ENCODE data around the gene MFGE8.

The MFGE8 gene

DNA sequence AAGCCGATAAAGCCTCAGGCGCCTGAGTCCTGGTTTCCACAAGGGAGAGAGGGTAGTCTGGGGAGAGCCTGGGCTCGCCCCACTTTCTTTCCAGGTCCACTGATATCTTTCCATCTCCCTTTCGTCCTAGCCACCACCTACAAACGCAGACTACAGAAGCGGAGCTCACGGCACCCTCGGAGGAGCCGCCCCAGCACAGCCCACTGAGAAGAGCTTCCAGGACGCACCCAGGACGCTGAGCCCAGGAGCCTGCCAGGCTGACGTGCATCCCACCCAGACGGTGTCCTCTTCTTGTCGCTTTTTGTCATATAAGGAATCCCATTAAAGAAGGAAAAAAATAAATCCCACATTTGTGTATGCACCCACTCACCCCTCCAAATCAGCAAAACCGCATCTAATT lies 38.9 kb downstream of the MFGE8 start:
- no peaks in the 10 kb centered on the region for H3K27me3 ChIP-seq (ENCODE audit: insufficient read depth, low read length)
- no peak overlapping the region for H3K9ac ChIP-seq (ENCODE audit: low read length)
- H3K9me3 ChIP-seq (ENCODE audit: low read length) = no peaks in the 10 kb centered on the region
- H3F3A ChIP-seq (ENCODE audit: insufficient read depth, low read length) = no peaks in the 10 kb centered on the region
- no peak for TF ChIP-seq EZH2 (IDR thresholded peaks at IDR 0.05; ENCODE audit: borderline replicate concordance, low read length)
- TF ChIP-seq, protein P1, sequence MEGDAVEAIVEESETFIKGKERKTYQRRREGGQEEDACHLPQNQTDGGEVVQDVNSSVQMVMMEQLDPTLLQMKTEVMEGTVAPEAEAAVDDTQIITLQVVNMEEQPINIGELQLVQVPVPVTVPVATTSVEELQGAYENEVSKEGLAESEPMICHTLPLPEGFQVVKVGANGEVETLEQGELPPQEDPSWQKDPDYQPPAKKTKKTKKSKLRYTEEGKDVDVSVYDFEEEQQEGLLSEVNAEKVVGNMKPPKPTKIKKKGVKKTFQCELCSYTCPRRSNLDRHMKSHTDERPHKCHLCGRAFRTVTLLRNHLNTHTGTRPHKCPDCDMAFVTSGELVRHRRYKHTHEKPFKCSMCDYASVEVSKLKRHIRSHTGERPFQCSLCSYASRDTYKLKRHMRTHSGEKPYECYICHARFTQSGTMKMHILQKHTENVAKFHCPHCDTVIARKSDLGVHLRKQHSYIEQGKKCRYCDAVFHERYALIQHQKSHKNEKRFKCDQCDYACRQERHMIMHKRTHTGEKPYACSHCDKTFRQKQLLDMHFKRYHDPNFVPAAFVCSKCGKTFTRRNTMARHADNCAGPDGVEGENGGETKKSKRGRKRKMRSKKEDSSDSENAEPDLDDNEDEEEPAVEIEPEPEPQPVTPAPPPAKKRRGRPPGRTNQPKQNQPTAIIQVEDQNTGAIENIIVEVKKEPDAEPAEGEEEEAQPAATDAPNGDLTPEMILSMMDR (IDR thresholded peaks at IDR 0.05; ENCODE audit: low read length) = no peak
- H3K4me3 ChIP-seq (ENCODE audit: low read depth, low read length, poor library complexity, severe bottlenecking) = no peak overlapping the region
- no peaks in the 10 kb centered on the region for H4K20me1 ChIP-seq (ENCODE audit: insufficient read depth, low read length)
- H3K4me1 ChIP-seq (ENCODE audit: insufficient read depth, low read length, severe bottlenecking) = no peaks in the 10 kb centered on the region
- H3K9me2 ChIP-seq (ENCODE audit: low read depth, low read length) = no peaks in the 10 kb centered on the region
- H3K4me2 ChIP-seq (ENCODE audit: low read length) = no peak overlapping the region
- H3K79me2 ChIP-seq (ENCODE audit: insufficient read depth, low read length) = no peaks in the 10 kb centered on the region
- H2AFZ ChIP-seq (ENCODE audit: low read length) = no peak overlapping the region
- H3K27ac ChIP-seq (ENCODE audit: low read depth, low read length, poor library complexity, severe bottlenecking) = no peak overlapping the region
- H3K36me3 ChIP-seq (ENCODE audit: insufficient read depth, low read length) = no peaks in the 10 kb centered on the region

DNA sequence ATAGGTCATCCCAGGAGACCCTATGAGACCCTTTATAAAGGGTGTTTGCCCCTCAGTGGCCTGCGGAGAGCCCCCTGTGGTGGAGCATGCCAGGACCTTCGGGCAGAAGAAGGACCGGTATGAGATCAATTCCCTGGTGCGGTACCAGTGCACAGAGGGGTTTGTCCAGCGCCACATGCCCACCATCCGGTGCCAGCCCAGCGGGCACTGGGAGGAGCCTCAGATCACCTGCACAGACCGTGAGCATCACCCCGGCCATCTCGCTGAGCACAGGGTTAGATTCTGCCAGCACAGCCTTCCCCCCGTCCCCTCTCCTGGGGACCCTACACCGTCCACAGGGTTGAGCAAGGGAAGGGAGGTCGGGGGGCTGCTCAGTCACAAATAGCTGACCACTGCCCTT lies 39.4 kb downstream of the MFGE8 start:
- H3K4me2 ChIP-seq (ENCODE audit: low read length) = no peak overlapping the region
- H3K79me2 ChIP-seq (ENCODE audit: insufficient read depth, low read length) = no peaks in the 10 kb centered on the region
- no peaks in the 10 kb centered on the region for H4K20me1 ChIP-seq (ENCODE audit: insufficient read depth, low read length)
- no peaks in the 10 kb centered on the region for H3K9me3 ChIP-seq (ENCODE audit: low read length)
- H2AFZ ChIP-seq (ENCODE audit: low read length) = no peak overlapping the region
- no peaks in the 10 kb centered on the region for H3K36me3 ChIP-seq (ENCODE audit: insufficient read depth, low read length)
- no peak overlapping the region for H3K9ac ChIP-seq (ENCODE audit: low read length)
- no peaks in the 10 kb centered on the region for H3K9me2 ChIP-seq (ENCODE audit: low read depth, low read length)
- no peaks in the 10 kb centered on the region for H3K27me3 ChIP-seq (ENCODE audit: insufficient read depth, low read length)
- no peaks in the 10 kb centered on the region for H3F3A ChIP-seq (ENCODE audit: insufficient read depth, low read length)
- no peak overlapping the region for H3K27ac ChIP-seq (ENCODE audit: low read depth, low read length, poor library complexity, severe bottlenecking)
- no peaks in the 10 kb centered on the region for H3K4me1 ChIP-seq (ENCODE audit: insufficient read depth, low read length, severe bottlenecking)
- TF ChIP-seq, protein P1 (IDR thresholded peaks at IDR 0.05; ENCODE audit: low read length) = no peak
- TF ChIP-seq EZH2 (IDR thresholded peaks at IDR 0.05; ENCODE audit: borderline replicate concordance, low read length) = no peak
- no peak overlapping the region for H3K4me3 ChIP-seq (ENCODE audit: low read depth, low read length, poor library complexity, severe bottlenecking)

DNA sequence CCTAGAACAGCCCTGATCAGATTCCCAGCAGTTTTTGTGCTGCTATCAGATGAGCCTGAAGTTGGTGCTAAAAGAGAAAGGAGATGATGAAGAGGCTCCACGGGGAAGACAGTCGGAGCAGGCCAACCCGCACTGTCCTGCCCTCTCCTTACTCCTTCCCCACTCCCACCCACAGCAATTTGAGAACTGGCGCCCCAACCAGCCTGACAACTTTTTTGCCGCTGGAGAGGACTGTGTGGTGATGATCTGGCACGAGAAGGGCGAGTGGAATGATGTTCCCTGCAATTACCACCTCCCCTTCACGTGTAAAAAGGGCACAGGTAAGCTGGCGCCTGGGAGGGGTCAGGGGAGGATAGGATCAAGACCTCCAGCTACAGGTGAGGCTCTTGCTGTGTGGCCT lies 40.5 kb downstream of the MFGE8 start:
- Histone ChIP-seq H3F3A (ENCODE audit: insufficient read depth, low read length) (no peaks in the 10 kb centered on the region), H3K4me1 (ENCODE audit: insufficient read depth, low read length, severe bottlenecking) (no peaks in the 10 kb centered on the region), H2AFZ (ENCODE audit: low read length) (no peak overlapping the region), H3K27ac (ENCODE audit: low read depth, low read length, poor library complexity, severe bottlenecking) (no peak overlapping the region), H3K9me3 (ENCODE audit: low read length) (no peaks in the 10 kb centered on the region), H3K36me3 (ENCODE audit: insufficient read depth, low read length) (no peaks in the 10 kb centered on the region), H3K79me2 (ENCODE audit: insufficient read depth, low read length) (no peaks in the 10 kb centered on the region), H3K27me3 (ENCODE audit: insufficient read depth, low read length) (no peaks in the 10 kb centered on the region), H3K9ac (ENCODE audit: low read length) (no peak overlapping the region), H3K4me2 (ENCODE audit: low read length) (no peak overlapping the region), H3K9me2 (ENCODE audit: low read depth, low read length) (no peaks in the 10 kb centered on the region), H4K20me1 (ENCODE audit: insufficient read depth, low read length) (no peaks in the 10 kb centered on the region), H3K4me3 (ENCODE audit: low read depth, low read length, poor library complexity, severe bottlenecking) (no peak overlapping the region)
- no peak for TF ChIP-seq EZH2 (IDR thresholded peaks at IDR 0.05; ENCODE audit: borderline replicate concordance, low read length)

DNA sequence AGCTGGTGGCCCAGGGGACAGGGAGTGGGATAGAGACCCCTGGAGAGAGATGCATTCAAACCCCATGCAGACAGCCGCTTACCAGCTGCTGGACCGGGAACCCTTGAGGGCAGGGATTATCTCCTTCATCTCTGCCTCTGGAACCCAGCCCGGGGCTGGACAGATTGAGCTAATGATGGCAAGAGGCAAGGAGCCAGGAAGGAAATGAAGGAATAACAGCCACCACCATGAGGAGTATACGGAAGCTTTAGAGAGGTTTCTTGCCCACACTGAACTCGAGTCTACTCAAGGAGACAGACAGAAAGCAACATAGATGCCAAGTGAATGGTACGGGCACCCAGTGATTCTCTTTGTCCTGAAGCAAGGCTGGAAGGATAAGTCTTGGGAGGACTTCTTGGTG lies 41.1 kb downstream of the MFGE8 start:
- Histone ChIP-seq H2AFZ (ENCODE audit: low read length) (no peak overlapping the region), H3K4me3 (ENCODE audit: low read depth, low read length, poor library complexity, severe bottlenecking) (no peak overlapping the region), H3K9ac (ENCODE audit: low read length) (no peak overlapping the region), H3K27me3 (ENCODE audit: insufficient read depth, low read length) (no peaks in the 10 kb centered on the region), H3K79me2 (ENCODE audit: insufficient read depth, low read length) (no peaks in the 10 kb centered on the region), H3K9me2 (ENCODE audit: low read depth, low read length) (no peaks in the 10 kb centered on the region), H3K4me2 (ENCODE audit: low read length) (no peak overlapping the region), H3K9me3 (ENCODE audit: low read length) (no peaks in the 10 kb centered on the region), H3K27ac (ENCODE audit: low read depth, low read length, poor library complexity, severe bottlenecking) (no peak overlapping the region), H3K36me3 (ENCODE audit: insufficient read depth, low read length) (no peaks in the 10 kb centered on the region), H4K20me1 (ENCODE audit: insufficient read depth, low read length) (no peaks in the 10 kb centered on the region), H3K4me1 (ENCODE audit: insufficient read depth, low read length, severe bottlenecking) (no peaks in the 10 kb centered on the region), H3F3A (ENCODE audit: insufficient read depth, low read length) (no peaks in the 10 kb centered on the region)
- TF ChIP-seq, protein P1 (IDR thresholded peaks at IDR 0.05; ENCODE audit: low read length) = no peak
- TF ChIP-seq EZH2 (IDR thresholded peaks at IDR 0.05; ENCODE audit: borderline replicate concordance, low read length) = no peak

Data from OCI-LY1 (cell line).